Epithelial cell of esophagus (primary cell): Measurements from ENCODE around the gene CARMIL3.

Experiments
- DNase-seq: peaks from one replicate; pipeline ENCODE4 v3.0.0; 2010; ENCODE audit warnings: low read depth
- H3K4me3 ChIP-seq: 2 replicates; pipeline ENCODE4 v1.5.1; 2011; ENCODE audit warnings: mild to moderate bottlenecking, low read length, control low read depth
- TF ChIP-seq, protein P1 (sequence below): IDR thresholded peaks from 2 replicates; pipeline ENCODE4 v1.5.1; 2011; ENCODE audit warnings: low read depth, mild to moderate bottlenecking, low read length, control low read depth, inconsistent platforms; ENCODE audit not compliant: insufficient read depth; ENCODE audit errors: missing control alignments

The CARMIL3 gene

GRCh38 chr14:24083462-24083861 is 31.7 kb downstream of the CARMIL3 start:
- no peak for DNase-seq
- TF ChIP-seq, protein P1, sequence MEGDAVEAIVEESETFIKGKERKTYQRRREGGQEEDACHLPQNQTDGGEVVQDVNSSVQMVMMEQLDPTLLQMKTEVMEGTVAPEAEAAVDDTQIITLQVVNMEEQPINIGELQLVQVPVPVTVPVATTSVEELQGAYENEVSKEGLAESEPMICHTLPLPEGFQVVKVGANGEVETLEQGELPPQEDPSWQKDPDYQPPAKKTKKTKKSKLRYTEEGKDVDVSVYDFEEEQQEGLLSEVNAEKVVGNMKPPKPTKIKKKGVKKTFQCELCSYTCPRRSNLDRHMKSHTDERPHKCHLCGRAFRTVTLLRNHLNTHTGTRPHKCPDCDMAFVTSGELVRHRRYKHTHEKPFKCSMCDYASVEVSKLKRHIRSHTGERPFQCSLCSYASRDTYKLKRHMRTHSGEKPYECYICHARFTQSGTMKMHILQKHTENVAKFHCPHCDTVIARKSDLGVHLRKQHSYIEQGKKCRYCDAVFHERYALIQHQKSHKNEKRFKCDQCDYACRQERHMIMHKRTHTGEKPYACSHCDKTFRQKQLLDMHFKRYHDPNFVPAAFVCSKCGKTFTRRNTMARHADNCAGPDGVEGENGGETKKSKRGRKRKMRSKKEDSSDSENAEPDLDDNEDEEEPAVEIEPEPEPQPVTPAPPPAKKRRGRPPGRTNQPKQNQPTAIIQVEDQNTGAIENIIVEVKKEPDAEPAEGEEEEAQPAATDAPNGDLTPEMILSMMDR: no peak

GRCh38 chr14:24084440-24084839 is 32.6 kb downstream of the CARMIL3 start:
- TF ChIP-seq, protein P1: no peak
- DNase-seq: no peak
- H3K4me3 ChIP-seq: no peak overlapping the region

More at GRCh38 chr14:24083462-24083861, 31.7 kb downstream of the CARMIL3 start:
- no peak overlapping the region for H3K4me3 ChIP-seq

DNA sequence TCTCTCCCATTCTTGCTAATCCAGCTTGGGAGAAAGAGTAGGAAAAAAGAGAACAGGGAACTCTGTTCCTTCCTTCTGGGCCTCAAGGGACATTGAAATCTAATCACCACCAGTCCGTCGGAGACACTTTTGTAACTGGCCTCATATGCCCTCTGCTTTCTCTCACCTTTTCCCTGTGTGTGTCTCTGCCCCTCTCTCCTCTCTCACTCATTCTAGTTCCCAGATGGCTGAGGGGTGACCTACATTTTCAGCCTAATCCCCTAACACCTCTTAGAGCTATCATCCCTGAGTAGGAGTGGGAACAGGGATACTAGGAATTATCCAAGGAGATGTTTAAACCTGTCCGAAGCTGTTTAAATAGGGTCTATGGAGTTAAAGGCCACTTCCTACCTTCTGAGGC is 33.4 kb downstream of the CARMIL3 start:
- H3K4me3 ChIP-seq: no peak overlapping the region
- TF ChIP-seq, protein P1: no peak
- DNase-seq: no peak

GRCh38 chr14:24086193-24086955 is 34.6 kb downstream of the CARMIL3 start:
- TF ChIP-seq, protein P1: no peak
- DNase-seq: no peak
- H3K4me3 ChIP-seq: no peak overlapping the region

- TF ChIP-seq, protein P1: no peak
- no peak for DNase-seq
- no peak overlapping the region for H3K4me3 ChIP-seq
Observed at GRCh38 chr14:24087004-24087403, 35.2 kb downstream of the CARMIL3 start.

DNA sequence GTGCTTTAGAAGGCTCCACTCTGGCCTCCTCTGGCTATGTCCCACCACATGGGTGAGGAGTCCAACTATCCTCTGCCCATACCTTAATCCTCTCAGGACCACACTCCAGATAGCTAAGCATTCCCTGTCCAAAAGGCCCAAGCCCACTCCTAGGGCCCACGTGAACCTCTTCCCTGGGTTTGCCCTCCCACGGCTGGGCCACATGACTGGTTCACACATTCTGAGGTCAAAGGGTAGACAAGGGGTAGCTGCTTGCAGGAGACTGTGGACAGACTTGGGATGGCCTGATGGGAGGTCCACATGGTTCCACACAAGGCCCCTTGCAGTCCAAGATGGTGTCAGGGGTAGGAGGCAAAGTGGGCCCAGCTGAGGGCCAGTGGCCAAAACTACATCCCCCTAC is 36.3 kb downstream of the CARMIL3 start:
- no peak for DNase-seq
- no peak overlapping the region for H3K4me3 ChIP-seq
- TF ChIP-seq, protein P1: no peak

GRCh38 chr14:24089890-24090289 is 38.1 kb downstream of the CARMIL3 start:
- TF ChIP-seq, protein P1: no peak
- no peak overlapping the region for H3K4me3 ChIP-seq
- no peak for DNase-seq
